Activated T-helper 9 cell treated with anti-CD3 and anti-CD28 coated beads, Interleukin-2, amount 50 U/mL, for 16 hours (primary cell): ENCODE data around the gene MEST.
"Not testable (repeated sequence)": the region's sequence is repeated elsewhere in the genome, so short reads cannot be mapped to it uniquely, and the experiment has no call there.

Source experiments
- DNase-seq: peaks from one replicate; pipeline ENCODE4 v3.0.0-alpha.2; 2020; ENCODE audit warnings: low read depth

Gene MEST

GRCh38 chr7:130485734-130486113 lies 6.2 kb upstream of the MEST start:
- DNase-seq = no peak

GRCh38 chr7:130486114-130486953 lies 5.6 kb upstream of the MEST start:
- DNase-seq = peak; percentile 40

- no peak for DNase-seq
Observed at GRCh38 chr7:130486954-130487436, 4.9 kb upstream of the MEST start.

- DNase-seq = no peak
Observed at GRCh38 chr7:130488392-130489139, 3.3 kb upstream of the MEST start.

GRCh38 chr7:130489140-130489983 lies 2.5 kb upstream of the MEST start:
- no peak for DNase-seq

- DNase-seq = no peak
Observed at GRCh38 chr7:130490311-130490791, 1.5 kb upstream of the MEST start.

GRCh38 chr7:130490888-130491804 lies 739 bp upstream of the MEST start:
- DNase-seq = no peak

GRCh38 chr7:130492523-130493274 lies 814 bp downstream of the MEST start:
- DNase-seq = no peak

- no peak for DNase-seq
Observed at GRCh38 chr7:130493275-130493873, 1.5 kb downstream of the MEST start.

- DNase-seq = no peak
Observed at GRCh38 chr7:130494431-130494858, 2.6 kb downstream of the MEST start.

- DNase-seq = no peak
Observed at GRCh38 chr7:130500463-130500862, 8.6 kb downstream of the MEST start.

GRCh38 chr7:130500910-130501309 lies 9.0 kb downstream of the MEST start:
- DNase-seq = no peak

- DNase-seq = no peak
Observed at GRCh38 chr7:130505753-130506152, 13.9 kb downstream of the MEST start.

GRCh38 chr7:130506358-130506757 lies 14.5 kb downstream of the MEST start:
- no peak for DNase-seq

GRCh38 chr7:130512038-130512437 lies 20.2 kb downstream of the MEST start:
- DNase-seq = not testable (repeated sequence)

- no peak for DNase-seq
Observed at GRCh38 chr7:130513447-130513846, 21.6 kb downstream of the MEST start.

GRCh38 chr7:130515315-130516040 lies 23.6 kb downstream of the MEST start:
- DNase-seq = no peak

GRCh38 chr7:130521258-130521951 lies 29.5 kb downstream of the MEST start:
- DNase-seq = no peak
